HL-60 (cell line): ENCODE results near the gene EXOC4.

Experiments
- DNase-seq, 2 experiments: peaks; one replicate each; pipeline ENCODE4 v3.0.0-alpha.2; 2010 to 2020; ENCODE audit warnings: low read depth in 1 of 2, low spot score in 1 of 2
- H3K27ac ChIP-seq: fragments of 250-450 bp; sonication (Bioruptor Pico); replicated peaks from 2 replicates; pipeline ENCODE4 v1.5.1; 2020; ENCODE audit warnings: mild to moderate bottlenecking, moderate library complexity
- H3K27me3 ChIP-seq: fragments of 250-450 bp; sonication (Bioruptor Pico); 2 replicates; pipeline ENCODE4 v1.5.1; 2021; ENCODE audit warnings: mild to moderate bottlenecking, moderate library complexity; ENCODE audit not compliant: insufficient read depth, poor library complexity, severe bottlenecking
- H3K4me3 ChIP-seq: replicated peaks from 2 replicates; pipeline ENCODE4 v1.5.1; 2011; ENCODE audit warnings: mild to moderate bottlenecking, control low read depth, low read length; ENCODE audit not compliant: insufficient read depth
- CTCF ChIP-seq: IDR thresholded peaks from one replicate; pipeline ENCODE4 v1.5.1; 2011; ENCODE audit warnings: low read length, control low read depth, inconsistent platforms; ENCODE audit not compliant: insufficient read depth
- GABPA ChIP-seq: IDR thresholded peaks from 2 replicates; pipeline ENCODE4 v1.6.1; 2012; ENCODE audit warnings: low read depth
- POLR2AphosphoS5 ChIP-seq: IDR thresholded peaks from 2 replicates; pipeline ENCODE4 v1.6.1; 2012; ENCODE audit warnings: low read depth
- REST ChIP-seq: IDR thresholded peaks from 2 replicates; pipeline ENCODE4 v1.6.1; 2012; ENCODE audit warnings: low read depth; ENCODE audit not compliant: insufficient replicate concordance
- SPI1 ChIP-seq: IDR thresholded peaks from 2 replicates; pipeline ENCODE4 v1.6.1; 2012; ENCODE audit warnings: low read depth, mild to moderate bottlenecking, borderline replicate concordance

Gene EXOC4

GRCh38 chr7:133742709-133743538 lies 490.0 kb downstream of the EXOC4 start:
- Histone ChIP-seq H3K27me3 (no peaks in the 10 kb centered on the region), H3K4me3 (no peak overlapping the region), H3K27ac (no peak overlapping the region)
- peak in 1 of 2 experiments; percentile 40 for DNase-seq
- TF ChIP-seq GABPA = no peak
- TF ChIP-seq SPI1 = peak; percentile 9; the same call in 1 of the 2 replicates
- no peak for TF ChIP-seq REST
- peak; percentile 49 for TF ChIP-seq CTCF
- no peak for TF ChIP-seq POLR2AphosphoS5

GRCh38 chr7:133744451-133744850 lies 491.6 kb downstream of the EXOC4 start:
- Histone ChIP-seq H3K27ac (no peak overlapping the region), H3K4me3 (no peak overlapping the region), H3K27me3 (no peaks in the 10 kb centered on the region)
- no peak for DNase-seq
- no peak for TF ChIP-seq GABPA

DNA sequence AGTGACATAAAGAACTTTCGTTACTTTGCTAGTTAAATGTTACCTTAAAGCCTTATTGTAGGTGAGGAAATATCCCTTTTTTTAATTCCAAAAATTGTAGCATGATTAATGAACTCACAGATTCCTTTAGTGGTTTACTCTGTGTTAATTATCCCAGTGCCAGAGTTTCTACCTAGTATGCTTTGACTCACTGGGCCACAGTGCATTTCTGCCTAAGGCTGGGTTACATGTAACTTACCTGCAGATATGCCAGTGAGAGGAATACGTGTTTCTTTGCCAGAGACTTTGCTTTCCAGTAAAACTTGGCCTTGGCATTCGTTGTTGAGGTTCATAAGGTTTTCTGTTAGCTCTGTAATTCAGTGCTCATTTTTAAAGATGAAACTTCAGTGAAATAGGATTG lies 493.4 kb downstream of the EXOC4 start:
- DNase-seq = no peak
- no peak for TF ChIP-seq SPI1
- TF ChIP-seq GABPA = no peak
- no peak for TF ChIP-seq REST
- TF ChIP-seq POLR2AphosphoS5 = no peak
- TF ChIP-seq CTCF = no peak
- Histone ChIP-seq H3K27me3 (no peaks in the 10 kb centered on the region), H3K4me3 (no peak overlapping the region), H3K27ac (no peak overlapping the region)

DNA sequence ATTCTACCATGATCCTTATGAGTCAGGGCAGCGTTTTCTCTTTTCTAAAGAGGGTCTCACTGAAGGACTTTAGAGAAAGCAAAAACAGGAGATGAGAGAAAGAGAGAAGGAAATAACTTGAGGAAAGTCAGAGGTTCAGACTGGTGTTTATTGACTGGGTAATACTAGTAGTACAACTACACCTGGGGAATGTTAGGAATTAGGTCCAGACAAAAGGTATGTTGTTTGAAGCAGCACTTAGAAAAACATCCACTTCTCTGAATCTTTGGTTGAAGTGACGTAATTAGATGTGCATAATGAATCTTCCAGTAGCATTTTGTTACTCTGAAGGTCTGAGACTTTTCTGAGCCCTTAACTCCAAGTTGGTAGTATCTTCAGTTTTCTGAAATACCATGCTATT lies 494.0 kb downstream of the EXOC4 start:
- no peak for DNase-seq
- Histone ChIP-seq H3K4me3 (no peak overlapping the region), H3K27ac (no peak overlapping the region), H3K27me3 (no peaks in the 10 kb centered on the region)
- TF ChIP-seq SPI1 (no peak), CTCF (no peak), GABPA (no peak), POLR2AphosphoS5 (no peak), REST (no peak)
